ENCODE data around the gene EEIG1.

DNA sequence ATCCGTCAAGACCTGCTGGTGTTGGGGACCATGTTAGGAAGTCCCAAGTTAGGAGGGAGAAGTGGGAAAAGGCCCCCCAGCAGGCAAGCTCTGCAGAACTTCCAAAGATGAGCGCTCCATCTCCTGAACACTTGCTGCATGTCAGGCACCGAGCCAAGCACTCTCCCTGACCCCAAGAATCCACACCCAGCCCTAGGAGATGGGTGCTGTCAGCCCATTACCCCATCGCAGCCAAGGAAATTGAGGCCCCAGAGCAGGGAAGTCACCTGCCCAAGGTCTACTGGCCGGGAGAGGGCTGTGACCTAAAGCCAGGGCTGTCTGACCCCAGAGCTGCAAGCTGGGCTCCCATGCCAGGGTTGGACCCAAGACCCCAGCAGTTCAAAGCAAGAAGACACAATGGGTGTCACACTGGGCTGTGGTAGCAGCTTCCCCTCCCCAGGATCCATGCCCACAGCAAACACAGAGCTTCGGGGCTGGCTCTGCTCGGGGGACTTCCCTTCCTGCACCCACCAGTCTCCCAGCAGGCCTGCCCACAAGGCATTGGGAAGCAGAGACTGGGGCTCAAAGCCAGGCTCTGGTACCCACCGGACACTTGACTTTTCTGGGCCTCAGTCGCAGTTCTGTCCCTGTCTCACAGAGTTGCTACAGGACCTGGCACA, 13.5 kb downstream of the EEIG1 start:
- TF ChIP-seq POLR2A (IDR thresholded peaks at IDR 0.05) (no peak), CTCF (IDR thresholded peaks at IDR 0.05) (no peak)

All from body of pancreas (tissue), 4 donors.